ENCODE measurements around the gene TMF1.

Gene TMF1

DNA sequence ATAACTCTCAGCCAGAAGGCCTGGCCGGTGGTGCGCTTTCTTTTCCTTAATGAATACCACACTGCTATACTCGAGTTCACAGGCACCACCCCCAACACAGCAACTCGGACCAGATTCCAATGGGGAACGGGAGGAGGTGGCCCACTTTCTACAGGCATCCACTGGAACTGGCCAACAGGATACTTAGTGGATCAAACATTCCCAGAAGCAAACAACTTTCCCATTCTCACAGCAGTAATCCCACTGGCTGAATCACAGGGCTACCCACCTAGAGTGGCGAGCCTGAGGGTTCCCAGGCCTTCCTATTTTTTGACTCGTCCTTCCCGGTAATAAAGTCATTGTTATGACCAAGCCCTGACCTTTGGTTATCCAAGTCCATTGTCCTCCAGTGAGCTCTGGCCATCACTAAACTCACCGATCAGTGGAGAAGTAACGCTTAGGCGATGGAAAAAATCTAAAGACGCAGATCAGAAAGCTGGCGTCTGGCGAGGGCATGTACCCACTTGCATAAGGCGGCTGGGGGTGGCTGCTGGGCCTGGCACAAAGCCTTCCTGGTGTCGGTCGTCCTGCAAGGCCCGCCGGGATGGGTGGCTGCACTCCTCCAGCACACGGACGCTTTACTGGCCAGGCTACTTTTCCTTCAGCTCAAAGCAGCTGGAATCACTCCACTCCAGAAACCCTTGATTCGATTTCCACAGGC, 39.9 kb downstream of the TMF1 start:
- peak; percentile 72 for DNase-seq

DNA sequence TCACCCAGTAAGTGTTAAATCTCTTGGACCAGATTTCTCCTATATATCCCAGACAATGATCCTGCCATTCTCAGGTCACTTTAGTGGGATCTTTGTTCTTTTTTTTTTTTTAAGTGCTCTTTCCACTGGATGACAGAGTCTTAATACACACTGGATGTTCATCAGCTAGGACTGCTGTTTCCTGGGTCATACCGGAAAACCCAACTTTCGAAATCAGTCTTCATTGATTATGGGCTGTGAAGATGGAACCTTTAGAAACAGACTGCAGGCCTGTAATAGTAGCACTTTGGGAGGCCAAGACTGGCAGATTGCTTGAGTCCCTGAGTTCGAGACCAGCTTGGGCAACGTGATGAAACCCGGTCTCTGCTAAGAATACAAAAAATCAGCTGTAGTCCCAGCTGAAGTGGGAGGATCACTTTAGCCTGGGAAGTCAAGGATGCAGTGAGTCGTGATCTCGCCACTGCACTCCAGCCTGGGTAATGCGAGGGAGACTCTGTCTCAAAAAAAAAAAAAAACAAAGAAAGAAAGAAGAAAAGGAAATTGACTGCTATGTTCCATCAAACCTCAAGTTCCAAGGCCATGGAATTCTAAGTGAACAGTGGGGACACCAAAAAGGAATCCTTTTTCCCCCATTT, 40.9 kb downstream of the TMF1 start:
- peak; percentile 48 for DNase-seq

DNA sequence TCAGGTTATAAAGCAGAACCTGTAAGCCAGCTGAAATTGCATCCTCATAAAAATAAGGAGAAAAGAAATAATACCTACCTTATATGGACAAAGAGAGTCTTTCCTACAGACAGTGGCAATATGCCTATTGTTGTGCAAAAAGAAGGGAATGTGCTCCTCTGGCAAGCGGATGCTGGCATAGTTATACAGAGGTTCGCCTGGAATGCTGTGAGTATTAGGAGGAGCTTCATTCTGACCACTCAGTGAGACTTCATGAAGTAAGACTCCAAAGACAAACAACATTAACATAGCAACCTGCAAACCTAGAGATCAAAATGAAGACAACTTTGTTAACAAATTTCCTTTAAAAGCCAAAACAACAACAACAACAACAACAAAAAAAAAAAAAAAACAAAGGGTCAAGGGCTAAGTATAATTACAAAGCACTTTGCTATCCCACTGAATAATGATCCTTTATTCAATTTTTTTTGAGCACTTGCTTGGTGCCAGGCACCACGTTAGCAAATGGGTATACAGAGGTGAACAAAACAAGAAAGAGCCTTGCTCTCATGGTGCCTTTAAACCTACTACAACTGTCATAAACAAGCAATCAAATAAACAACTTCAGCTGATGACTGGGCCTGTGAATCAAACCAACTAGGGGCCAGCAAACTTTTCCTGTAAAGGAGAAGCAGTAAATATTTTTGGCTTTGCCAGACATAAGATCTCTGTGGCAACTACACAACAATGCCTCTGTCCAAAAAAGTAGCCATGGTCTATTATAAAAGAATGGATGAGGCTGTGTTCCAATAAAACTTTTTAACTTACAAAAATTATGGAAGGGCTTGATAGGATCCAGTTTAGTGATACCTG, 42.3 kb downstream of the TMF1 start:
- DNase-seq = peak; percentile 91

DNA sequence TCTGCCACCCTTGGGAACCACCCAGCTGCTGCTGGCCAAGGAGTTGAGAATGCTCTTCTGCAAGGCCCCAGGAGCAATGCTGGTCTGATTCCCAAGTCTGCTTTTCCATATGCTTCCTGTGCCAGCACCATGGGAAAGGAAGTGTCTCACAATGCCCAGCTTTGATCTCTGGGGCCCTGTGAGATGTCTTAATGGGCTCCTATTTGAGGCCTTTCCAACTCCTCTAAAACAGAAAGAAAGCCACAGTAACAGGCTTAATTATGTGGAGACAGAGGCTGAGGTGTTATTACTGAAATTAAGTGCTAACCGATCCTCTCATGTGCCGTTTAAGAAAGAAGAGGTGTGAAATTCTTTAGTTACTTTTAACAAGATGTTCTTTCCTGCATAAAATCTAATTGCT, 43.2 kb downstream of the TMF1 start:
- DNase-seq = peak; percentile 27

DNA sequence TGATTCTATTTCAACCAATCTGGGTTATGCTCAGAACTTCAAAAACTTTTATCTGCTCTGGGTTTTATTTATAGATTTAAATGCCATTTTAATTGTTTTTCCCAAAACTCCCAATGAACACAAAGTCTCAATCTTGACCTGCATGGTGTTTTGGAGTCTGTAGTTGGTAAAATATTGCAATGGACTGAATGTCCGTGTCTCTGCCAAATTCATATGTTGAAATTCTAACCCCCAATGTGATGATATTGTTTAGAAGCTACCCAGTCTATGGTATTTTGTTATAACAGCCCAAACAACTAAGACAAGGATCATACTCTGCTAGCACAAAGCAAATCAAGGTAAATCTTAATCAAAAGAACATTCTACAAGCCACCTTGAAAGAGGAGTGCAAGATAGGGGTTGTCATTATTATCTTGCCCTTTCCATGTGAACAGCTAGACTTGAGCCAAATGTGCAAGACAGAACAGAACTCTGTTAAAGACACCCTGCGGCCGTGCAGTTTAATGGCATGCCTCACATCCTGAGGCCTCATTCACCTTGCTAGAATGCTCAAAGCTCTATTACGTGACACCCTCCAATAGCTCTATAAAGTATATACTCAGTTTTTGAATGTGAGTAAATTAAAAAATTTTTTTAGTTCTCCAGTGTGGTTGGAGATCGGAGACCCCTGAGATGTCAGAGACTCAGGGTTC, 46.2 kb downstream of the TMF1 start:
- DNase-seq = no peak

DNA sequence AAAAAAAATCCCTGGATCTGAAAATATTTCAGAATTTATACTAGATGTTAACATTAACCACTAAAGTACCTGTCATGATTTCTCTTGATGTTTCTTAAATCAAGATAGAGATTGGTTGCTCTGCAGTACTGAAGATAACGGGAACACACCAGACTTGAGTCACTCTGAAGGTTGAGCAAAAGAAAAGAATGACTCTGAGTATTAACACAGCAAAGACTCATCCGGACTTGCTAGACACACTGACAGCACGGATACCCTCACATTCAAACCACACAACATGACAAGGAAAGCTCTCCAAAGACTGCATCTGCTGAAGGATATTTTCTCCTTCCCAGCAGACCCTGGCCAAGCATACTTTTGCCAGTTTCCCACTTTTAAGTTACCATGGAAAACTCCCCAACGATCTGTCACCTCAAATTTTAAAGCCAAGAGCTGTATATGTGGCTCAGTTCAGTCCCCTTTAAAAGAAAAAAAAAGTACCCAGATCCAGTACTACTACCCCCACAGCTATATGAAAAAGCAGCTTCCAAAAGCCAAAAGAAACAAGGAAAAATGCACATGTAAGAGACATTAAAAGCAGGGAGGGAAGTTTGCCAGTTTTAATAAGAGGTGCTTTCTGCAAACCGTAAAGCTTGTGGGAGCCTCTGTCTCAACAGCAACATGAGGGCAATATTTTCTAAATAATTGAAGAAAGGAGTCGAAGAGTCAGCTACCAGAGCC, 46.9 kb downstream of the TMF1 start:
- DNase-seq = no peak

DNA sequence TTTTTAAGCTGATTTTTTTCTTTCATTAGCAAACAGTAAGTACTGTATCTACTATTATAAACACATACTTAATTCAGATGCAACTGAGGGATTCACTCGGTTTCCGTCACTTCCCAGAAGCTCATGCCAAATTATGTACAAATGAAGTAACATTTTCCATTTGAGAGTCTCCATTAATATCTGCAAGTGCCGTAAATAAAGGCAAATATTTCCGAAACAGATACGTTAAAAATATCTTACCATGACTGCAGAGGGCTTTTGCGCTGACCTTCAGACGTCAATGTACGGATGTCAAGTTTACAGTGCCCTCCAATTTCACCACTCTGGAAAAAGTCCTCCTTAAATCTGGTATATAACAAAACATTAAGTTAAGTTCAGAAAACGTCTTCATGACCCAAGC, 48.0 kb downstream of the TMF1 start:
- no peak for DNase-seq

DNA sequence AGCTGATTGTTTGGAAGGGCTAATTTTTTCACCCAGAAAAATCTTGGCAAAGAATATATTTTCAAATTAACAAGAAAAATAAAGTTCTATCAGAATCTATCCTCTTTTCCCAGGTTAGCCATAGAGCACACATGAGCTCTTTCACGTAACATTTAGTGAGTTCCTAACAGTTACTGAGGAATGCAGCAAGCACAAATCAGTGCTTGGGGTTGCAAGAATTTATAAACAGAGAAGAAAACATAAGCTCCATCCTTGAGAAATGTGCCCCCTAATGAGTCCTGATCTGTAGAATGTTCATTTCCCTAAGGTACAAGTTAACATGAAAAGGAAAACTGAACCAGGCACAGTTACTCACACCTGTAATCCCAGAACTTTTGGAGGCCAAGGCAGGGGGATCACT, 52.5 kb downstream of the TMF1 start:
- no peak for DNase-seq

DNA sequence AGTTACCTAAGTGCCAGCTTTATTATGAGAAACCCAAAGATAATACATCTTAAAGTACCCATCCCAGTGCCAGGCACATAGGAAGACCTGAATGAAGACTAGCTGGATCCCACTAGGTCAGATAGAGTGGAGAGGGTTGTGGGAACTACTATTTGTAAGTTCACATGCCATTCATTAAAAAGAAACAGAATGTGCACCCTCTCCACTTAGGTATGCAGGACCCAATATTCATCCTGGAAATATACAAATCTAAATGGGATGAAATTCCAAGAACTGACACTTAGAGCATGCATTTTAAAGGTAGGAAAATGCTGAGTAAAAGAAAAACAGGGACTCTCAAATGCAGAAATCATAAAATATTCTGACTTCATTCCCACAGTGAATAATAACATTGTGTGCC, 53.0 kb downstream of the TMF1 start:
- DNase-seq = no peak

DNA sequence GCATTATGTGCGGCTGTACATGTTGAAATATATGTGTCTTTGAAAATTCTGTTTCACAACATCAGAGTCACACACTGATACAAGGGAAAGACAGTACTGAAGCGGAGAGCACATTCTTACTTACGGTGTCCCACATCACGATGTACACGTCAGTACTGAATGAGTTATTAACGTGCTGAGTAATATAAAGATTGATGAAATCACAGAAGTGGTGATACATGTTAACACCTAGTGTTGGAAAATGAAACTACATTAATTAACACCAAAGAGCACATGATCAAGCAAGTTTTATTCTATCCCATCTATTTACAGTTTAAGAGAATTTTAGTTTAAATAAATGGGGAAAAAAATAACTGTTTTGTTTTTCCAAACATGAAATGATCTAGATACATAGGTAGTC, 54.2 kb downstream of the TMF1 start:
- no peak for DNase-seq

DNA sequence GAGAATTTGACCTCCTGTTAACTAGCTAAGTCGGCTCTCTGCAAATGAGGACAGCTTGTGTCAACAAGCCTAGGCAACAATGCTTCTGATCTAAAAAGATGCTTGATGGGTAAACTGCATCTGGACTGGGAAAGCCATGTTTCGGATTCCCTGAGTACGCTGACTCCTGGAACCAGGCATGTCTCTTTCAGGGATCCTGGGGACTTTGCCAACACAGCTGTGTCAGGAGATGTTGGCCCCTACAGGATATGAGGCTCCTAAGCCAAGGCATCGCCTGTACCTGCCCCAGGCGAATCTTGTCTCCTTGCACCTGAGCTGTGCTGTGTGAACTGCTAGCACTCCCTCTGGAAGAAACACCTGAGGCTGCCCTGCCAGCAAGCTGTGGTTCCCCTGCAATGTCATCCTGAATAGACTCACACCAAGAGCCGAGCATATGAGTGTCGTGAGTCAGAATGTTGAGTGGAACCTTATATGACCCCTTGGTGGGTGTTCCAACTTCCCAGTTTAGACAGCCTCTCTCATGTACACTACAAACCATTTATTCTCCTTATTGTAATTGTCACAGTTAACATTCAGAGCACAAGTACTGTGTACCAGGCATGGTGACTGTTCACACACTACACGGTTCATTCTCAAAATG, 55.7 kb downstream of the TMF1 start:
- DNase-seq = no peak

DNA sequence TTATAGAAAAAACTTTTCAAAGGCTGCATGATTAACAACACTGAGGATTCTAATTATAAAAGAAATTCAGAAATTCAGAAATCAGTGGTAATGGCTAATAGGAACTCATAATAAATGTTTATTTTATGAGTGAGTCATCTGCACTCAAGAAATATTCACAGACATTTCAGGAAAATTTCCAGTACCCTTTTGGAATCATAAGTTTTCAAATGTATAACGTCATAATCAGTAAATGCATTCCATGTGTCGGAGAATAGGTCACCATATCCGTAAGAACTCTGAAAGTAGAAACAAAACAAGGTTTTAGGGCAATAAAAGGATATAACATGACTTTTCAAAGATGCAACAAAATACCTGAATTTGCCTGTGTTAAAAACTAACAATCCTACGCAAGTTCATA, 63.4 kb downstream of the TMF1 start:
- peak; percentile 68 for DNase-seq

DNA sequence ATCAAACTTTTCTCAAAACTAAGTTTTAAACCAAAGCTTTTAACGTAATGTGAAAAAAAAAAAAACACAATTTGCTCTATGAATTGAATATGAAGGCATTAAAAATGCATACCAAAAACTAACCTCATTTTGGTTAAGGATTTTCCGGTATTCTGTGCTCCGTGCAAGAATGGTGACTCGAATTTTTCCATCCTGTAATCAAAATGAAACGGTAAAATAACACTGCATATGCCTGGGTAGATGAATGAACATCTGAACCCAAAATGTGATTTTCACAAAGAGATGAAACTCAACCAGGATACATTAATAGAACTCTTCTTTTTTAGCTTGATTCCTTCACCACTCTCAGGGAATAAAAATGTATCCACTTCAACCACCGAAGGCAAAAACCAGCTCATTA, 64.8 kb downstream of the TMF1 start:
- DNase-seq = no peak

DNA sequence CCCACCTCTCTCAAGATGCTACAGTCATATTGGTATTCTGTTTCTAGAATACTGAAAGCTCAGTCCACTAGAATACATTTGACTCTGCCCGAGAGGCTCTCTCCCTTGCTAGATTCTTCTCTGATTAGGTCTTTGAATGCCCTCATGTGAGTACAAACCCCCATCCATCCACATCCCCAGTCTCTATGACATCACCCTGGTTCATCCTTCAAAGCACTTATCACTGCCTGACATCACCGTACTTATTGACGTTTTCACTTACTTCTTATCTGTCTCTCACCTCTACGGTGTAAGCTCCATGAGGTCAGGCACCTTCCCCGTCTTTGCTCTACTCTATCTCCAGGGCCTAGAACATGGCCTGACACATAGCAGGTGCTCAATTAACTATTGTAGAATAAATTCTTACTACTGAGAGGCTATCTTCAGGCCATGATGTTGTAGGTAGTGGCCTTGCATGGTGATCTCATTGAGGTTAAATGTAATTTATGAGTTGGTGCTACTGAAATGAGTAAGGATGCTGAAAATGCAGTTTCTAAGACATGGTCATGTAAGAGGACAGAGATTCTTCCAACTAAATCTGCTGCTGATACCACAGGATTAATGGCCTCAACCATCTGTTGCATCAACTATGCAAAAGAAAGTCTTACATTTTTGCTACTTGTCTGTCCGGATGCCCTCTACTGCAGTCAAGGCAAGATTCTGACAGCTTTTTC, 65.5 kb downstream of the TMF1 start:
- no peak for DNase-seq

DNA sequence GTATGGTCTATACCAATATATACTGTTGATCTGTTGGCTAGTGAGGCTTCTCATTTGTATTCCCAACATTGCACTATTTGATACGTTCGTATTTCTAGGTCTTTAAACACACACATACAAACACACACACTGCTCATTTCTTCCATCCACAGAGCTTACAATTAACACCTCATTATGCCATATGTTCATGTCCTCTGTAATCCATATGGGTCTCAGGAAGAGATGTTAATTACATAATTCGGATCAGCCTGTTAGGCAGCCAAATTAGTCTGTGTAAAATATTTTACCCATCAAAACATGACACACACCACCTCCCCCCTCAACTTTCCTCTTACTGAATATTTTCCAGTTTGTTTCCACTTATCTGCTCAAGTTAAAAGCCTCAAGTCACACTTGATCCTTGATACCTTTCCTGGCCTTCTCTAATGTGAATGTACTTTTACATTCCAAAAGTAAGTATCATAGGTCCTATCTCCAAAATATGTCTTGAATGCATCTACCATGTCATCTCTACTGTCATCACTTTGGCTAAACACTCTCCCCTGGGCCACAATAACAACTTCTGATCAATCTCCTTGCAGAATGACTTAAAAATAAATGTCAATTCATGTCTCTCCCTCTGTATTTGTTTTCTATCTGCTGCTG, 66.9 kb downstream of the TMF1 start:
- DNase-seq = no peak

DNA sequence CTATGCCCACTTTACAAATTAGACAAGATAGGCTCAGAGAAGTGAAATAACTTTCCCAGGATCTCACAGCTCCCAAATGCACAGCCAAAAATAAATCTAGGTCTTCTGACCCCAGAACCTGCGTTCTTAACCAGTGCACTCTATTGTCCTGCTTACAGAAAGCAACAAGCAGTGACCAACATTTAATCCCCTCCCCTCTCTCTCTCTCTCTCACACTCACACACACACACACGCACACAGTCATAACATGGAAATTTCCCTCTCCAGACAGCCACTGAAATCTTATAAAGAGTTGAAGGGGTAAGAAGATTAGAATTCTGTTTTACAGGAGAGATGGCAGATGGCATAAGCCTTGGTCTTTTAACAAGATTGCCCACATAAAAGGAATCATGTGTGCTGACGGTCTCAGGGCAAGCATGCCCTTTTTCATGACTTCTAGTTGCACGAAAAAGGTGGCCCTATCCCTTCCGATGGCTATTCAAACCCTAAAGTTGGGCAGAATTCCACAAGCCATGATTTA, 68.1 kb downstream of the TMF1 start:
- DNase-seq = no peak

DNA sequence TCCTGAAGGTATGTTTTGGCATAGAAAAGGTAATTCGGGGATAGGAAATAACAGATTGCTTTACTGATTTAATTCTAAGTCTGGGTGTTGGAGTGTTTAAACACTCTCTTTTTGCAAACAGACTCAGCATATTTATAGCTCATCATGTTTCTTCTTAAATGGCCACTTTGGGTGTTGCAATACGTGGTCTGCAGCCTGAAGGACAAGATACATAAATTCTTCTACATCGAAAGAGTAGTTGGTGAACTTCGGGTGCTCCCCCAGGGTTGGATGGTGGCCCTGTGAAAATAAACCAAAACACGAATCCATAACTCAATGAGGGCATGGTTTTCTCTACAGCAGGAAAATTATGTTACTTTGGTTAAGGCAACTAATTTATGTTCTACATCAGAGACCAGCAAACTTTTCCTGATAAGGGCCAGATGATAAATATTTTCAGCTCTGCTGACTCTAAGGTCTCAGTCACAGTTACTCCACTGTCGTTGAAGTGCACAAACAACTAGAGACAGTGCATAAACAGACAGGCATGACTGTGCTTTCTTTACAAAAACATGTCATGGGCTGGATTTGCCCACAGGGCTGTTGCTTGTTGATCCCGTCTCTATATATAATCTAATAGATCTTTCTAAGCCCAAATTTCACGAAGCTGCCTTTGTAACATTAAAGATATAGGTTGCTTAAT, 74.5 kb downstream of the TMF1 start:
- no peak for DNase-seq

DNA sequence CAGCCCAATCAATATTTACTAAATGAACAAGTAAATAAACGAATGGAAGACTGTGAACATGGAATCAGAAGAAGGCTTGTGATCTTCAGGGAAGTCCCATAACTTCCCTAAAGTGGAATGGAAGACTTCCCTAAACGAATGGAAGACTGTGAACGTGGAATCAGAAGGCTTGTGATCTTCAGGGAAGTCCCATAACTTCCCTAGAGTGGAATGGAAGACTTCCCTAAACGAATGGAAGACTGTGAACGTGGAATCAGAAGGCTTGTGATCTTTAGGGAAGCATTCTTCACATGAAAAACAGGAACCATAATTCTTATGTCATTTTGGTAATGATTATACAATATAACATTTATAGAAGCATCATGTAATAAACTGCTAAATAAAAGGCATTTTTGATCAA, 77.4 kb downstream of the TMF1 start:
- DNase-seq = no peak

DNA sequence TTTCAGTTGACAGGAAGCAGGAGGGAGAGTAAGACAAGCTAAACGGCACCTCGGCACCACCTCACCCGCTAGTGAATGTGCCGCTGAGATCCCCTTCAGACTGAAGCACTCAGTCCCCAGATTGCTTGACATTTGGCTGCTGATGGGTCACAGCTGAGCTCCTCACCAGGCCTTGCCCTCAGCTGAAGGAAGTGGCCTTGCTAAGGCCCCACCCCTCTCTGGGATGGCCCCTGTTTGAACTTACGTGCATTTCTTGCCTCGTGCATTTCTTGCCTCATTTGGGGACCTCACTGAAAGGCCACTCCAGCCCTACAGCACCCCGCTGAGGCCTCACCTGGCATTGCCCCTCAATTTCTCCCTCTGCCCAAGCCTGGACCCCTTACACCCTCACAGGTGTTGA, 78.5 kb downstream of the TMF1 start:
- no peak for DNase-seq

Data from fibroblast of skin of back (primary cell).